IPS DF 19.7 (cell line): ENCODE measurements around the gene ATE1.

Experiments
- DNase-seq: peaks from one replicate; pipeline ENCODE4 v3.0.0-alpha.2; 2013; ENCODE audit warnings: low read depth, low spot score

ATE1 gene

DNA sequence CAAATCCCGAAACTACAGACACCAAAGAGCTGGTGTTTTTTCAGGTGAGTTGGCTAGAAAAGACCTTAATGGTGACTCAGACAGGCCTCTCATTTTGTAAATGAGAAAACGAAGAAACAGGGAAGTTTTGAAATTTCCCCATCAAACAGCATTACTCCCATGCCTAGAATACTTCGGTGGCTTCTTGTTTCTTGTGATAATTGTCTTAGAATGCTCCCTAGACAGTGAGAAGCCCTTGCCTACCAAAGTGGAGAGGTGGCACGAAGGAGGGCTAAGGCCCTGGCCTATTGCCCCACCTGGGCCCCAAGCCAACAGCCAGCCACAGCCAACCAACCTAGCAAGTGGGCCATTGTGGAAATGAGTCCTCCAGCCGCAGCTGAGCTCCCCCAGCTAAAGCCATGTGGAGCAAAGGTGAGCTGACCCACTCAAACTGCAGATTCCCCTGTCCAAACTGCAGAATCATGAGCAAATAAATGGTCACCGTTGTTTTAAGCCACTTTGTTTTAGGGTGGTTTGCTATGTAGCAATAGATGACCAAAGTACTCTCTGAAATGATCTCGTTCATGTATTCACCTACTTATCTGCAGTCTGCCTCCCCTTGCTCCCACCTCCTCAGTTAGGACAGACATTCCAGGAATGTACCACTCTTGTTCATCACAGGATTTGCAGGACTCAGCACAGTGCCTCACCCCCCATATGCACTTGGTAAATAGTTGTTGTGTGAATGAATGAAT is 231.9 kb downstream of the ATE1 start:
- no peak for DNase-seq

DNA sequence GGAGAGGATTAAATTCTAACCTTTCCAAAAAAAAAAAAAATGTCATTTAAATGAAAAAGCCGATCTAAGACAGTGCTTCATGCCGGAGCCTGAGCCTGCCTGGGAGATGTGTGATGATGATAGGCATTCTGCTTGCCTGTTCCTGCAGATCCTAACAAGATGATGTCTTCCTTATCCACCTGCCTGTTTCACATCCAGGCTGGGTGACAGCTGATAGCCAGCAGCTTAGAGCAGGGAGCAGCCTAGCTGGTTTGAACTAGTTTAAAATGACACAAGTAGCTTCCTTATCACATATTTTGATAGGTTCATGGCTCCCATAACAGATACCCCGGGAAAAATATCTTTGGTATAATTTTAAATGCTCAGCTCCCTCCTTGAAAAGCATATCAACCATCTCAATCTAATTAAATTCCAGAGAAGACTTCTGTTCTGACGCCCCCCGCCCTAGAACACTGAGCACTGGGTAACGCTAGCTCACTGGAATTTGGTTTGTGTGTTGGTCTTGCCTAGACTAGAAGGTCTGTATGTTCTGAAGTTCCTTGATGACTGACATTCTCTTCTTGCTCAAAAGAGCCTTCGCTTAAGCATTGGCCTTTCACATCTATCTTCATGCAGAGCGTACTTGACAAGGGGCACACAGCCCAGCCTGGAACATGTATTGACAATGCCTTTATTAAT is 232.7 kb downstream of the ATE1 start:
- no peak for DNase-seq

DNA sequence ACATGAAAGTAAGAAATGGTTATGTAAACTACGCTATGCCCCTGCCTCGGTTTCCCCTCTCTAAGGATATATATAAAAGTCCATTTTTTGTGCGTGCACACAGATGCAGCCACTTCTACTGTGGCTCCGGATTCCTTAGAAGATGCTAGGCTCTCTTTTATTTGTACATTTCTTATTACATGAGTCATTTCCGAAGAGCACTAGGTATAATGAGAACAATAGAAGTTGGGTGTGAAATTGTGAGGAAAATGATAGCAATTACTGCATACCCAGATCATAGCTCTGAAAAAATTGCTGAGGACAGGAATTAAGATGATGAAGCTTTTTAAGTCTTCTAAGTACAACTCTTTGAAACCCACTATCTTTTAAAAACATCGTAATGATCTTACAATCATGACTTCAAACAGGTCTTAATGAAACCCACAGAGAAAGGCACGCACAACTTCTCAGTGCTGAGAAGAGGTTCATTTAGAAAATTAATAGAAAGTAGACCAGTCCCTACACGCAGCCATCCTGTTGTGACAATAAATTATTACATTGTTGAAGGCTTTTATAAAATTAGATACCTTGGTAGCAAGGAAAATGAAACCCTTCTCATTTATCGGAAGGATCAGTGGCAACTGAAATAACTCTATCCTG is 233.4 kb downstream of the ATE1 start:
- DNase-seq: no peak

DNA sequence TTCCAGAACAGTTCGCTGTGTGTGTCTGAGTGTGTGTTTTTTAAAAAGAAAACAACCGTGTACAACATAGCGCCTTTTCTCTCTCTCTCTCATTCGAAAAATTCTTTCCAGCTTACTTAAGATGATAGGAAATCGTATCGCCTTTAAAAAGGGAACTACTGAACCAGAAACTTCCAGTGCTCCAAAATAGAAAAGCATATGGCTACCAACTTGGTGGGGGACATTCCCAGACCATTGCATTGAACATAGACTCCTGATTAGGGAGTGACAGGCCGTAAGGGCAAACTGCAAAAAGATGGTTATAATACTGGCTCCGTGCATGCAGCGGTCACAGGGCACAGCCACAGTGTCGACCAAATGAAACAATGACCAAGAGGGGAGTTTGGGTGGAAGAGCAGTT is 235.2 kb downstream of the ATE1 start:
- DNase-seq: no peak

DNA sequence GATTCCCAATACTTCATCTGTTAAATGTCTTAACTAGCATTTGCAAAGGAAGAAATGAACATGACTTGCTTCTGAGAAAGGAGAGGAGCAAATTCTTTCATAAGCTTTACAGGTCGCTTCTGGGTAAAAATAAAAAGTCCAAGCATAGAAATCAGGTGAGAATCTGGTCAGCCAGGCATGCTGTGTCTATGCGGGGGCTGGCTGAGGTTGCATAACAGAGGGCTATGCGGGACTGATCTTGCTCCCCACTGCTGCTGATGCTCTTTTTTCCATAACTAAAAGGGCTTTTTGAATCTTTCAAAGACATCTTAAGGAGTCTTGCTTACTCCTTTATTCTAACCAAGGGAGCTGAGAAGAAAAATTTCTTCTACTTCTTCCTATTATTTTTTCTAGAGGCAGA is 236.9 kb downstream of the ATE1 start:
- DNase-seq: no peak
